ENCODE results near the gene DUSP18. TPM values are rescaled to one million over a fixed set of nuclear protein-coding genes. Genes with fewer than 3 reads are reported as not detected.

DUSP18 gene
- polyA plus RNA-seq, 2 of the 4 experiments (the other 2 are of a cell fraction) = 3.4 to 7.2 TPM

GRCh38 chr22:30671071-30671470 lies 3.4 kb upstream of the DUSP18 start:
- ATAC-seq = no peak
- ChIA-PET POLR2A (no interaction called here), CTCF (interaction anchor here (0.8 to 3.1 kb wide), 2 partner anchors 11 to 84 kb away, joined by 3 to 11 read pairs; no protein-coding TSS in a partner anchor)
- Histone ChIP-seq H3K9me3 (no peaks in the 10 kb centered on the region), H3K4me3 (no peak overlapping the region), H3K27ac (no peak overlapping the region), H3K4me1 (peaks cover 6% of the 10 kb centered on the region; the same call in 1 of the 3 replicates), H3K4me2 (no peak overlapping the region)
- no peak for FAIRE-seq
- WGBS (ENCODE audit: missing lambda C conversion rate) = 69% methylated on average over 3 of the region's 3 CpGs
- TF ChIP-seq FOSL2 (IDR thresholded peaks at IDR 0.05) (no peak), FOSL2 (CRISPR knock-in tag; IDR thresholded peaks at IDR 0.05) (no peak), POLR2AphosphoS2 (conservative IDR thresholded peaks at IDR 0.05; ENCODE audit: low read length) (no peak), TP53 (CRISPR knock-in tag; IDR thresholded peaks at IDR 0.05) (no peak), CHD2 (IDR thresholded peaks at IDR 0.05; ENCODE audit: low read length, partially characterized antibody) (no peak), ATOH8 (CRISPR knock-in tag; IDR thresholded peaks at IDR 0.05; ENCODE audit: low read depth) (no peak), MAFK (IDR thresholded peaks at IDR 0.05; ENCODE audit: partially characterized antibody) (no peak), NR3C1 (IDR thresholded peaks at IDR 0.05) (no peak), RFX5 (IDR thresholded peaks at IDR 0.05) (no peak), BCL3 (IDR thresholded peaks at IDR 0.05) (no peak), MAZ (IDR thresholded peaks at IDR 0.05; ENCODE audit: borderline replicate concordance, low read depth, low read length) (no peak)
- no peak for DNase-seq (ENCODE audit: low read depth in 1 of 2, low spot score in 1 of 2)

- peak overlapping the region; percentile 69 to 88 for H3K27ac ChIP-seq
- ATAC-seq (peak; percentile 26 to 35; a peak in 5 of 6 replicates), FAIRE-seq (no peak), DNase-seq (ENCODE audit: low read depth in 1 of 2, low spot score in 1 of 2) (peak in 1 of 2 experiments; percentile 30)
- TF ChIP-seq CBX2 (IDR thresholded peaks at IDR 0.05; ENCODE audit: borderline replicate concordance, low read depth) (no peak), CTCF (IDR thresholded peaks at IDR 0.05) (no peak), ZFP36 (IDR thresholded peaks at IDR 0.05; ENCODE audit: borderline replicate concordance, partially characterized antibody) (no peak), HDAC2 (IDR thresholded peaks at IDR 0.05) (no peak), MAX (IDR thresholded peaks at IDR 0.05) (no peak), POLR2AphosphoS2 (conservative IDR thresholded peaks at IDR 0.05; ENCODE audit: low read length) (no peak), JUN (IDR thresholded peaks at IDR 0.05) (no peak), HOXA7 (CRISPR knock-in tag; IDR thresholded peaks at IDR 0.05) (no peak), KDM5A (IDR thresholded peaks at IDR 0.05) (no peak), ZNF302 (CRISPR knock-in tag; IDR thresholded peaks at IDR 0.05) (no peak)
- H3K9me3 ChIP-seq = no peaks in the 10 kb centered on the region
- peaks cover 6% of the 10 kb centered on the region; the same call in 1 of the 3 replicates for H3K4me1 ChIP-seq
- ChIA-PET CTCF (interaction anchor here (2.2 kb wide), 1 partner anchor 87 kb away, joined by 12 read pairs; no protein-coding TSS in a partner anchor), POLR2A (no interaction called here)
- peak overlapping the region; percentile 69 for H3K4me3 ChIP-seq
- WGBS (ENCODE audit: missing lambda C conversion rate) = 6% methylated on average over 10 of the region's 10 CpGs
- H3K4me2 ChIP-seq = peak overlapping the region; percentile 87
Measured at GRCh38 chr22:30668386-30668710, 673 bp upstream of the DUSP18 start.

GRCh38 chr22:30667107-30667493 lies 575 bp downstream of the DUSP18 start:
- Histone ChIP-seq H3K4me2 (peak overlapping the region; percentile 92), H3K27ac (peak overlapping the region; percentile 69 to 88), H3K4me3 (peak overlapping the region; percentile 69), H3K4me1 (peaks cover 6% of the 10 kb centered on the region; the same call in 1 of the 3 replicates), H3K9me3 (no peaks in the 10 kb centered on the region)
- no peak for FAIRE-seq
- DNase-seq (ENCODE audit: low read depth in 1 of 2, low spot score in 1 of 2) = no peak
- ChIA-PET CTCF (interaction anchor here (0.7 to 2.2 kb wide), 3 partner anchors 12 to 89 kb away, joined by 3 to 12 read pairs (median 3); no protein-coding TSS in a partner anchor), POLR2A (interaction anchor here (0.9 to 1.0 kb wide), 3 partner anchors 31 to 98 kb away, joined by 3 read pairs; partner anchors contain the start of genes SLC35E4 and TCN2)
- no peak for ATAC-seq
- 4% methylated on average over 15 of the region's 18 CpGs for WGBS (ENCODE audit: missing lambda C conversion rate)
- TF ChIP-seq FOSL2 (IDR thresholded peaks at IDR 0.05) (no peak), FOSL2 (CRISPR knock-in tag; IDR thresholded peaks at IDR 0.05) (no peak), SMC3 (IDR thresholded peaks at IDR 0.05) (no peak), KDM1A (IDR thresholded peaks at IDR 0.05; ENCODE audit: low read depth) (no peak), MYC (IDR thresholded peaks at IDR 0.05; ENCODE audit: borderline replicate concordance, low read length) (no peak), BCL3 (IDR thresholded peaks at IDR 0.05) (no peak), CBX8 (IDR thresholded peaks at IDR 0.05) (no peak), EHMT2 (IDR thresholded peaks at IDR 0.05; ENCODE audit: low read depth) (no peak), RARB (CRISPR knock-in tag; IDR thresholded peaks at IDR 0.05) (no peak), HMGXB4 (CRISPR knock-in tag; IDR thresholded peaks at IDR 0.05; ENCODE audit: borderline replicate concordance) (no peak), JUN (IDR thresholded peaks at IDR 0.05) (no peak), RNF2 (IDR thresholded peaks at IDR 0.05; ENCODE audit: borderline replicate concordance, low read depth) (no peak), RFX5 (IDR thresholded peaks at IDR 0.05) (no peak)

All from A549 (cell line).